ENCODE data around the gene THADA.
"Not testable (repeated sequence)": the region's sequence is repeated elsewhere in the genome, so short reads cannot be mapped to it uniquely, and the experiment has no call there.

The THADA gene

GRCh38 chr2:43467891-43468290 is 127.9 kb downstream of the THADA start:
- DNase-seq (ENCODE audit: low read depth in 2 of 2, low spot score in 1 of 2), result no peak

DNA sequence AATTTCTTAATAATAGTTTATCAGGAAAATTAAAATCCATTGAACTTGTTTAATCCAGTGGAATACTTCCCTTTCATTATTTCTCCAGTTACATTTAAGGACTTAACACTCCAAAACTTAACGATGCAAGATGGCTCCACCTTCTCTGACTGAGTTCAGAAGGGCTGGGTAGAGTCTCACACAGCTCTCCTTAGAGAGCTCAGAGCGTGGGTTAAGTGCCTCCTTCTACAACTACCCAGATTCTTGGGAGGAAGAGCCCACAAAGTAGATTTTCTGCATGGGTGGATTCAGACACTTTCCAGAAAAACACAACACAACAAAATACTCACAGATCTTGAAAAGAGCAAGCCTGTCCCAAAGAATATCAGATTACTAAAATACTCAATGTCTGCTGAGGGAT is 130.6 kb downstream of the THADA start:
- DNase-seq (ENCODE audit: low read depth in 2 of 2, low spot score in 1 of 2), result no peak

DNA sequence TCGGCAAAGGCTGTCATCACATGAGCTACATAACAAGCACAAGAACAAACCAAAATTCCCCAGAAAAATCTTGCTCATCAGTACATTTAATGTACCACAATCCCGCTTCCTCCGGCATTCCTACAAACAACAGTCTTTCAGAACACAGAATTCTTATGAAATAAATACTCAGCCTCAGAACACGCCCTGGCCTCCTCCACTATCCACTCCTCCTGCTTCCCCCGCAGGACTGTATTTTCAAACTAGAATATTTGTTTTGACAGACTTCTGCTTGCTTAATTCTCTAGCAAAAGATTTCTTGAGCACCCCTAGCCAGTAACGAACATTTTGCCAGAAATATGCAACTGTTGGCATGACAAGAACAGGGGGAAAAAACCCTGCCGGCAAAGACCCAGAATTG is 131.2 kb downstream of the THADA start:
- no peak for DNase-seq (ENCODE audit: low read depth in 2 of 2, low spot score in 1 of 2)

- no peak for DNase-seq (ENCODE audit: low read depth in 2 of 2, low spot score in 1 of 2)
Observed at GRCh38 chr2:43462866-43463641, 132.8 kb downstream of the THADA start.

- no peak for DNase-seq (ENCODE audit: low read depth in 2 of 2, low spot score in 1 of 2)
Observed at GRCh38 chr2:43461453-43462073, 134.3 kb downstream of the THADA start.

GRCh38 chr2:43460611-43461365 is 135.1 kb downstream of the THADA start:
- DNase-seq (ENCODE audit: low read depth in 2 of 2, low spot score in 1 of 2), result no peak

DNA sequence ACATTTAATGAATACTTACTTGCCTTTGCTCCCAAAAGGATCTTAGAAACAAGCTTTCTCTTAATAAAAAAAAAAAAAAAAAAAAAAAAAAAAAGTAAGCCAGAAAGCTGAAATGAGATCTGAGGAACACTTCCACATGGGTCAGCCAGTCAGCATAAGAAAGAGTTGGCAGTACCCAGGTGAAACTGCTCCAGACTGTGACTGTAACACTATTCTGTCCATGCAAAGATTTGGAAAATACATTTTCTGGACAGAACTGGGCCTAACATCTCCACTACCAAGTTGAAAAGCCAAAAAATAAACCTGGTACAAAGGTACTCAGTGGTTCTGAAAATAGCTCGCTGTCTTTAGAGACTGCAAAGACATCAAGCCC is 135.7 kb downstream of the THADA start:
- no peak for DNase-seq (ENCODE audit: low read depth in 2 of 2, low spot score in 1 of 2)

- DNase-seq (ENCODE audit: low read depth in 2 of 2, low spot score in 1 of 2), result no peak
Observed at GRCh38 chr2:43459446-43460173, 136.2 kb downstream of the THADA start.

DNA sequence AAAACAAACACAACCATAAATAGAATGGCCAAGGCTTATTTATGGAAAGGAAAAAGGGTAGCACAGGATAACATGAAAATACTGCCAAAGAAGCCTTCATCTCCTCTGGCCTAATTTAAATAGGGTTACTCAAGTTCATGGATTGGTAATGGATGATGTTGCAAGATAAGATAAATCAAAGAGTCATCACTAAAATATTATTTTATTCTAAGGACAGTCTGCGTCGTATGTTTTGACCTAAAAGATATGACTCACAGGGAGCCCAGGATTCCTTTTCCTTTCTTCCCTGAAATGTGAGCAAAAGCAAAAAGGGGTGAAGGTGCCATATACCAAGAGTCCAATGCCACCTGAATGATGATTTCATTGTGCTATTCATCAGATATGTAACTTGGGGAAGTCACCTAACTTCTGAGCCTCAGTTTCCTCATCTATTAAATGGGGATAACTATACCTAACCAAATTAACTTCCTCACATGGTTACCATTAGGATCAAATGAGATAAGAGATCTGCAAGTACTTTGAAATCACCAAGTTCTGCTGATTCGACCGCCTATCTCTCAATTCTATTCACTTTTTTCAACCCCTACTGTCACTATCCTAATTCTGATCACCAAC is 137.7 kb downstream of the THADA start:
- no peak for DNase-seq (ENCODE audit: low read depth in 2 of 2, low spot score in 1 of 2)

GRCh38 chr2:43455731-43456642 is 139.9 kb downstream of the THADA start:
- DNase-seq (ENCODE audit: low read depth in 2 of 2, low spot score in 1 of 2), result no peak

GRCh38 chr2:43455296-43455695 is 140.5 kb downstream of the THADA start:
- no peak for DNase-seq (ENCODE audit: low read depth in 2 of 2, low spot score in 1 of 2)

GRCh38 chr2:43454791-43455190 is 141.0 kb downstream of the THADA start:
- DNase-seq (ENCODE audit: low read depth in 2 of 2, low spot score in 1 of 2), result no peak

DNA sequence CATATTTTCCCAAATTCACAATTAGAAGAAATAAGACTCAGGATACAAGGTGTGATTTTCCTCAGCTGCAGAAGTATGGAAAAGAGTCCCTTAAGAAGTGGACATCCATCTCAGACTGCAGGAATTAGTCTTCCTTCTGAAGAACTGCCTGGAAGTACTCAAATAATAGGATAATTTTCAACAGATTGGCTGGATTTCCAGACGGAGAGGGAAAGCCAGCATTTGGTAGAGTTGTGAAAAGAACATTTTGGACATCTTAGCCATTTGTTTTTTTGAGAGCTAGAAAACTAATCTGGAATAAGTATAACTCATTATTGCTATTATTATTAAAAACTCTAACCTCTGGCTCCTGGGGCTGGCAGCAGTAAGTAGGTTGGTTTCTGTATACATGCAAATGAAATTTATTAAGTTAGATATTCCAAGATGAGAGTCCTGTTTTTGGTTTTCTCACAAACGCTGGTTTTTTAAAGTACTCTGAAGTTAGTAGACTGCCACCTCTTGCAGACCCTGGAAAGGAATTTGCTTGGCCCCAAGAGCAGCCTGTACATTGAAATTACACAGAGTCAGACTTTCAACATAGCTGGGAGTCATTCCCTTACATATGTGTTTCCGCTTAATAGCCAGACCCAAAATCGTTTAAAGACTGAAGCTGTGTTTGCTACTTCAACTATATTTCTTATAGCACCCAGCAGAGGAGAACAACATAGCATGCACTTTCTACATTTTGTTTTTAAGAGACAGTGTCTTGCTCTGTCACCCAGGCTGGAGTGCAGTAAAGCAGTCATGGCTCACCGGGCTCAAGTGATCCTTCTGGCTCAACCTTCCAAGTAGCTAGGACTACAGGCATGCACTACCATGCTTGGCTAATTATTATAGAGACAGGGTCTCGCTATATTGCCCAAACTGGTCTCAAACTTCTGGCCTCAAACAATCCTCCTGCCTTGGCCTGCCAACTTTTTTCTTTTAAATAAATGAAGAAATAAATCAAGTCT is 142.4 kb downstream of the THADA start:
- DNase-seq (ENCODE audit: low read depth in 2 of 2, low spot score in 1 of 2), result no peak

DNA sequence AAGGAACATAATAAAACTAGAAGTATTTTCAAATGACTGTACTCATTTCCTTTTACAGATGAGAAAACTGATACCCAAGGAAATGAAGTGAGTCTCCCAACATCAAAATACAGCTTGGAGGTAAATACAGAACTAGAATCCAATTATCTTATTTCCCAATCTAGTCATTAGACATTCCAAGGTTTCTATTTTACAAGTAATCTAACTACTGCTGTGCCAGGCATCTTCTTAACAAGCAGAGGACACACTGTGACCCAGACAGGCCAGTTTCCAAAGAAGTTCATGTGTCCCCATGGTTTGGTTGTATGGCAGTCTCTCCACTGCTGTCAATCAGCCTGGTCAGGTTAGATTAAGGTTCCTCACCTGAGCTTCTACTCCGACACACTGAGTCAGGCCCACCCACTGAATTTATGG is 143.5 kb downstream of the THADA start:
- DNase-seq (ENCODE audit: low read depth in 2 of 2, low spot score in 1 of 2), result no peak

- no peak for DNase-seq (ENCODE audit: low read depth in 2 of 2, low spot score in 1 of 2)
Observed at GRCh38 chr2:43450617-43451016, 145.2 kb downstream of the THADA start.

GRCh38 chr2:43448822-43449110 is 147.1 kb downstream of the THADA start:
- DNase-seq (ENCODE audit: low read depth in 2 of 2, low spot score in 1 of 2), result no peak

DNA sequence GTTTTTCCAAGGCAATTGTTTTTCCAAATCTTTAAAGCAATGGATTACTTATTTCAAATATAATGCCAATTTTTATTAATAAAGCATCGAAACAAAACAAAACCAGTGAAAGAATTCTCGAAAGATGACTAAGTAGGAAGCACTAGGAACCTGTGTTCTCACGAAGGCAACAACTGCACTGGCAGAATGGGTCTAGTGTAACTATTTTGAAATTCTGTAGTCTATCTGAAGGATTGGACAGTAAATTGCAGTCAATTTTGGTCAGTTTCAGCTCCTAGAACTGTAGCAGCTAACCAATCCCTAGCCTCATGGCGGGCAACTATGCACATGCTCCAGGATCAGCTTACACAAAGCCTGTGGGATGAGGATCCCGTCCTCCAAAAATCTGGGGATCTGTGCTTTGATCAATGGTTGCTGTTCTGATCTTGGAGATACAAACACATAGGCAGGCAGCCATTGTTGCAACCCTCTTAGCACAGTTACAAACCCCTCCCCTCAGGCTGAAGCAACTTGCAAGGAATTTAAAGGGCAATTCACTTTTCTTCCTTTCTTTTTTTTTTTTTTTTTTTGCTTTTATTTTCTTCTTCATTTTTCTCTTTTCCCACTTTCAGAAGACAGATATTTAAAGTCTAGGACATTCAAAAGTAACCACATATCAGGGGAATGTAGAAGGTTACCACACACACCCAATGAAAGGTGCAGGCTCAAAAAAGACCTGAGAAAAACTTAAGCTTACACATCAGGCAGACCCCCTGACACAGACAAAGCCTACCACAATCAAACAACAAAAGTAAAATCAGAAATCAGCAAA is 147.6 kb downstream of the THADA start:
- DNase-seq (ENCODE audit: low read depth in 2 of 2, low spot score in 1 of 2), result no peak

GRCh38 chr2:43446755-43447154 is 149.1 kb downstream of the THADA start:
- DNase-seq (ENCODE audit: low read depth in 2 of 2, low spot score in 1 of 2), result not testable (repeated sequence)
